ENCODE data around the gene MMUT.

GRCh38 chr6:49454787-49455709 lies 8.0 kb downstream of the MMUT start:
- no peak for TF ChIP-seq CTCF (conservative IDR thresholded peaks at IDR 0.05)
- no peak for TF ChIP-seq EZH2 (IDR thresholded peaks at IDR 0.05; ENCODE audit: low read depth)

Measured in PC-9 (cell line).